GM18858 (cell line): ENCODE measurements around the gene RNF4.
A peak's percentile ranks its signal among the peaks of the same experiment; 100 is the strongest.
"Not testable (repeated sequence)": the region's sequence is repeated elsewhere in the genome, so short reads cannot be mapped to it uniquely, and the experiment has no call there.

Experiments
- ATAC-seq: cut with Tn5 transposase; IDR thresholded peaks from one replicate; pipeline ENCODE4 v1.9.1; 2021; ENCODE audit not compliant: unreplicated experiment

Gene RNF4

GRCh38 chr4:2516635-2517034 is 47.7 kb downstream of the RNF4 start:
- ATAC-seq: no peak

- ATAC-seq: no peak
Measured at GRCh38 chr4:2526559-2526958, 57.7 kb downstream of the RNF4 start.

GRCh38 chr4:2534904-2535375 is 66.0 kb downstream of the RNF4 start:
- no peak for ATAC-seq

- ATAC-seq: peak; percentile 11
Measured at GRCh38 chr4:2535376-2536192, 66.7 kb downstream of the RNF4 start.

- ATAC-seq: peak; percentile 83
Measured at GRCh38 chr4:2536193-2537010, 67.5 kb downstream of the RNF4 start, which contains the start of gene FAM193A. Gene FAM193A (plus strand): TSS chr4:2536647. CDS start chr4:2536916, 269 bp downstream.

GRCh38 chr4:2537011-2537830 is 68.3 kb downstream of the RNF4 start:
- no peak for ATAC-seq

- not testable (repeated sequence) for ATAC-seq
Measured at GRCh38 chr4:2543580-2544191, 74.8 kb downstream of the RNF4 start.

GRCh38 chr4:2545321-2546013 is 76.6 kb downstream of the RNF4 start:
- ATAC-seq: no peak

GRCh38 chr4:2546286-2546823 is 77.4 kb downstream of the RNF4 start:
- no peak for ATAC-seq

- not testable (repeated sequence) for ATAC-seq
Measured at GRCh38 chr4:2546961-2547691, 78.2 kb downstream of the RNF4 start.

GRCh38 chr4:2551118-2551517 is 82.2 kb downstream of the RNF4 start:
- no peak for ATAC-seq

GRCh38 chr4:2552806-2553205 is 83.9 kb downstream of the RNF4 start:
- no peak for ATAC-seq

- no peak for ATAC-seq
Measured at GRCh38 chr4:2558301-2558700, 89.4 kb downstream of the RNF4 start.

- no peak for ATAC-seq
Measured at GRCh38 chr4:2560167-2560566, 91.3 kb downstream of the RNF4 start.
